ENCODE results near the gene SC5D. TPM values are rescaled to one million over a fixed set of nuclear protein-coding genes. Genes with fewer than 3 reads are reported as not detected.

Gene SC5D
- total RNA-seq, 1 experiment from 2014 or later, result 79.2 TPM

DNA sequence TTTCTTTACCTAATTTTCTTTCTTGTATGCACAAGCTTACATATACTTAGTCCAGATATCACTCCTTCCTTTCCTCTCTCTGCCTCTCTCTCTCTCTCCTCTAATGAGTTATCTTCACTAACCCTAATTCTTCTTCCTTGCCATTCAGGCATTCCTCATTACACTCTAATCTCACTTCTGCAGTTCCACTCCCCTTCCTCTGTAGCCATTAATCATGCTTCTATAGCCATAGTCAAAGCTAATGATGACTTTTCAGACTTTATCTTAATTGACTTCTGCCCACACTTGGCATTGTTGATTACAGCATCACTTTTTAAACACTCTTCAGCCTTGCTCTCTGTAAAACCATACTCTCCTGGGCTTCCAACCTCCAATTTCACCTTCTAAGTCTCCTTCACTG lies 35.3 kb upstream of the SC5D start:
- H3K4me1 Mint-ChIP-seq, result peaks cover 23% of the 10 kb centered on the region

GRCh38 chr11:121257976-121258375 lies 34.6 kb upstream of the SC5D start:
- CTCF ChIA-PET, result no interaction called here
- peaks cover 23% of the 10 kb centered on the region for H3K4me1 Mint-ChIP-seq
- no peak overlapping the region for H3K27ac Mint-ChIP-seq
- H3K27me3 Mint-ChIP-seq (ENCODE audit: low read depth), result peaks cover 4% of the 10 kb centered on the region
- POLR2A ChIA-PET, result no interaction called here
- TF ChIP-seq RORB (CRISPR knock-in tag; IDR thresholded peaks at IDR 0.05), result no peak
- no peak for TF ChIP-seq ZNF416 (CRISPR knock-in tag; IDR thresholded peaks at IDR 0.05)
- no peak for TF ChIP-seq GABPB1 (CRISPR knock-in tag; IDR thresholded peaks at IDR 0.05)
- no peak for TF ChIP-seq CBFB (CRISPR knock-in tag; IDR thresholded peaks at IDR 0.05; ENCODE audit: low read depth)
- no peak for TF ChIP-seq ZBTB21 (CRISPR knock-in tag; IDR thresholded peaks at IDR 0.05; ENCODE audit: borderline replicate concordance)
- no peak for TF ChIP-seq PREB (CRISPR knock-in tag; IDR thresholded peaks at IDR 0.05; ENCODE audit: borderline replicate concordance)
- no peak for TF ChIP-seq MYBL2 (CRISPR knock-in tag; IDR thresholded peaks at IDR 0.05)
- no peak for TF ChIP-seq ETV6 (CRISPR knock-in tag; IDR thresholded peaks at IDR 0.05)
- TF ChIP-seq, protein P1, sequence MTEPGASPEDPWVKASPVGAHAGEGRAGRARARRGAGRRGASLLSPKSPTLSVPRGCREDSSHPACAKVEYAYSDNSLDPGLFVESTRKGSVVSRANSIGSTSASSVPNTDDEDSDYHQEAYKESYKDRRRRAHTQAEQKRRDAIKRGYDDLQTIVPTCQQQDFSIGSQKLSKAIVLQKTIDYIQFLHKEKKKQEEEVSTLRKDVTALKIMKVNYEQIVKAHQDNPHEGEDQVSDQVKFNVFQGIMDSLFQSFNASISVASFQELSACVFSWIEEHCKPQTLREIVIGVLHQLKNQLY (CRISPR knock-in tag; IDR thresholded peaks at IDR 0.05), result no peak
- TF ChIP-seq, protein P2, sequence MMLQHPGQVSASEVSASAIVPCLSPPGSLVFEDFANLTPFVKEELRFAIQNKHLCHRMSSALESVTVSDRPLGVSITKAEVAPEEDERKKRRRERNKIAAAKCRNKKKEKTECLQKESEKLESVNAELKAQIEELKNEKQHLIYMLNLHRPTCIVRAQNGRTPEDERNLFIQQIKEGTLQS (CRISPR knock-in tag; conservative IDR thresholded peaks at IDR 0.05), result no peak
- TF ChIP-seq ZNF121 (CRISPR knock-in tag; IDR thresholded peaks at IDR 0.05), result no peak
- TF ChIP-seq JUN (CRISPR knock-in tag; IDR thresholded peaks at IDR 0.05), result no peak
- no peak for TF ChIP-seq ZNF138 (CRISPR knock-in tag; conservative IDR thresholded peaks at IDR 0.05)
- no peak for TF ChIP-seq IRF2 (CRISPR knock-in tag; IDR thresholded peaks at IDR 0.05; ENCODE audit: borderline replicate concordance, low read depth)
- TF ChIP-seq TEAD1 (CRISPR knock-in tag; IDR thresholded peaks at IDR 0.05), result no peak
- TF ChIP-seq GTF2I (CRISPR knock-in tag; conservative IDR thresholded peaks at IDR 0.05), result no peak
- no peak for TF ChIP-seq SMAD4 (CRISPR knock-in tag; IDR thresholded peaks at IDR 0.05)
- TF ChIP-seq, protein P3, sequence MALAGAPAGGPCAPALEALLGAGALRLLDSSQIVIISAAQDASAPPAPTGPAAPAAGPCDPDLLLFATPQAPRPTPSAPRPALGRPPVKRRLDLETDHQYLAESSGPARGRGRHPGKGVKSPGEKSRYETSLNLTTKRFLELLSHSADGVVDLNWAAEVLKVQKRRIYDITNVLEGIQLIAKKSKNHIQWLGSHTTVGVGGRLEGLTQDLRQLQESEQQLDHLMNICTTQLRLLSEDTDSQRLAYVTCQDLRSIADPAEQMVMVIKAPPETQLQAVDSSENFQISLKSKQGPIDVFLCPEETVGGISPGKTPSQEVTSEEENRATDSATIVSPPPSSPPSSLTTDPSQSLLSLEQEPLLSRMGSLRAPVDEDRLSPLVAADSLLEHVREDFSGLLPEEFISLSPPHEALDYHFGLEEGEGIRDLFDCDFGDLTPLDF (CRISPR knock-in tag; IDR thresholded peaks at IDR 0.05), result no peak
- TF ChIP-seq PRDM15 (CRISPR knock-in tag; IDR thresholded peaks at IDR 0.05), result no peak
- no peak for ATAC-seq
- peaks cover 37% of the 10 kb centered on the region for H3K9me3 Mint-ChIP-seq
- H3K36me3 Mint-ChIP-seq, result peaks cover 19% of the 10 kb centered on the region
- H3K4me3 Mint-ChIP-seq, result no peak overlapping the region
- no peak for DNase-seq (ENCODE audit: low spot score)

More for the DNA sequence above, 35.3 kb upstream of the SC5D start:
- H3K27ac Mint-ChIP-seq, result peak overlapping the region; percentile 21; the same call in 1 of the 2 replicates
- H3K9me3 Mint-ChIP-seq, result peaks cover 34% of the 10 kb centered on the region
- H3K36me3 Mint-ChIP-seq, result peaks cover 18% of the 10 kb centered on the region
- ChIA-PET POLR2A (no interaction called here), CTCF (no interaction called here)
- TF ChIP-seq CREM (CRISPR knock-in tag; IDR thresholded peaks at IDR 0.05), result no peak
- ATAC-seq, result no peak
- H3K4me3 Mint-ChIP-seq, result no peak overlapping the region
- no peak for DNase-seq (ENCODE audit: low spot score)
- no peaks in the 10 kb centered on the region for H3K27me3 Mint-ChIP-seq (ENCODE audit: low read depth)
